Prostate gland (tissue), 2 donors: ENCODE measurements around the gene BCL3.

ENCODE experiments used
- CTCF ChIP-seq, 4 experiments: fragments of 200-600 bp in 2 of 4; fragments of 450-650 bp in 2 of 4; sonication (generic) in 2 of 4; IDR thresholded peaks; 1 replicate in 3 of 4; 2 replicates in 1 of 4; pipeline ENCODE4 v1.5.1; 2016 to 2019; ENCODE audit warnings: antibody characterized with exemption in 4 of 4, mild to moderate bottlenecking in 2 of 4, moderate library complexity in 2 of 4
- POLR2A ChIP-seq: fragments of 450-650 bp; IDR thresholded peaks from one replicate; pipeline ENCODE4 v1.6.1; 2016; ENCODE audit warnings: antibody characterized with exemption, mild to moderate bottlenecking

DNA sequence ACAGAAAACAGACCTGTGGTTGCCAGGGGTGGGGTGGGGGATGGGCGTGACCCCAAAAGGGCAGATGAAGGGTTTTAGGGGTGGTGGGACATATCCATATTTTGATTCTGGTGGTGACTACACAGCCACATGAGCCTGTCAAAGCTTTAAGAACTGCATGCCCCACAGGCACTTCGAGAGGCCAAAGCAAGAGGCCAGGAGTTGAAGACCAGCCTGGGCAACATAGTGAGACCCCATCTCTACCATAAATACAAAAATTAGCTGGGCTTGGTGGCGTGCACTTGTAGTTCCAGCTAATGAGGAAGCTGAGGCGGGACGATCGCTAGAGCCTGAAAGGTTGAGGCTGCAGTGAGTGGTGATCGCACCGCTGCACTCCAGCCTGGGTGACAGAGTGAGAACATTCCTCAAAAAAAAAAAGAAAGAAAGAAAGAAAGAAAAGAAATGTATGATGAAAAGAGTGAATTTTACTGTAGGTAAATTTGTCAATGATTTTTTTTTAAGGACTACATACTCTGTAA lies 18.9 kb upstream of the BCL3 start:
- TF ChIP-seq CTCF (IDR thresholded peaks at IDR 0.05) (no peak), POLR2A (no peak)
